Spleen (tissue), 7 donors: ENCODE results near the gene UACA.

Experiments
- CTCF ChIP-seq, 11 experiments: fragments of 200-600 bp in 7 of 11; fragments of 450-650 bp in 4 of 11; sonication (generic) in 4 of 11; IDR thresholded peaks in 8 of 11; conservative IDR thresholded peaks in 3 of 11; 1 replicate in 7 of 11; 2 replicates in 4 of 11; pipeline versions ENCODE4 v1.4.0 to v1.8.0; 2016 to 2021; ENCODE audit warnings: antibody characterized with exemption in 11 of 11, inconsistent platforms in 4 of 11, mild to moderate bottlenecking in 1 of 11
- POLR2A ChIP-seq, 3 donors: fragments of 450-650 bp; IDR thresholded peaks; one replicate each; pipeline ENCODE4 v1.5.1; 2017; ENCODE audit warnings: antibody characterized with exemption in 3 of 3, mild to moderate bottlenecking in 1 of 3
- POLR2AphosphoS5 ChIP-seq, 3 donors: sonication (generic); formaldehyde crosslinking; IDR thresholded peaks; one replicate each; pipeline ENCODE4 v1.5.1; 2017; ENCODE audit warnings: antibody characterized with exemption in 3 of 3
- donor health status: DM: no; HTN: no; CAD: no; lungs with moderate emphysema.
- donor health status: DM: no; HTN: no; CAD: no.
- donor health status: DM: no; HTN: no; CAD: no.

GRCh38 chr15:70720228-70721016, 42.9 kb downstream of the UACA start:
- TF ChIP-seq CTCF (IDR thresholded peaks at IDR 0.05 in 8 of 11, conservative IDR thresholded peaks at IDR 0.05 in 3 of 11) (no peak), POLR2A (IDR thresholded peaks at IDR 0.05) (no peak), POLR2AphosphoS5 (IDR thresholded peaks at IDR 0.05) (no peak)
